ENCODE measurements around the gene GAK. TPM values are rescaled to one million over a fixed set of nuclear protein-coding genes. Genes with fewer than 3 reads are reported as not detected.
"Not testable (repeated sequence)": the region's sequence is repeated elsewhere in the genome, so short reads cannot be mapped to it uniquely, and the experiment has no call there.

GAK gene
- total RNA-seq, 1 experiment from 2014 or later, result 71.8 TPM

- DNase-seq (ENCODE audit: low spot score), result no peak
Observed at GRCh38 chr4:926538-926937, 5.6 kb downstream of the GAK start.

DNA sequence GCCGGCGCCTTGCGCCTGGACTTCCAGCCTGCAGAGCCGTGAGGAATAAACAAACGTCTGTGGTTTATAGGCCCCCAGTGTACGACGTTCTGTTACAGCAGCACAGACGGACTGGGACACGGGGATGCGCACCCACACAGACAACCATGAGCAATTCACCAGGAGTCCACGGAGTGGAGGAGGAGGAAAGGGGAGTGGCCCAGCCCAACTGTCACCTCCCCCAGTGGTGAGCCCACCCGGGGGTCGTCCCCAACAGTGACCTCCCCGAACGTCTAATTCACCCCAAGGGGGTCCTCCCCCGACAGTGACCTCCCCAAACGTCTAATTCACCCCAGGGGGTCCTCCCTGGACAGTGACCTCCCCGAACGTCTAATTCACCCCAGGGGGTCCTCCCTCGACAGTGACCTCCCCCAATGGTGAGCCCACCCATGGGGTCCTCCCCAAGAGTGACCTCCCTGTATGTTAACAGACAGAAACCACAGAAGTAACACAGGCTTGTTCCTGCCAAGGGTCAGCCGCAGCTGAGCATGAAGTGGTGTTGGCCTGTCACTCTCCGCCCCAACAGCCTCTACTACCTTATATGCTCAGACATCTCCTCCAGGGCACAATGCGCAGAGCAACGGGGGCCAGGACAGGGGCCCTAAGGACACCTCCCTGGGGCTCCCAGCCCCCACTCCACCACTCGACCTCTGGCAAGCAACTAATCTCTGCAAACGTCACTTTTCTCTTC, 6.2 kb downstream of the GAK start:
- DNase-seq (ENCODE audit: low spot score), result no peak

GRCh38 chr4:925171-925570, 6.9 kb downstream of the GAK start:
- DNase-seq (ENCODE audit: low spot score), result no peak

DNA sequence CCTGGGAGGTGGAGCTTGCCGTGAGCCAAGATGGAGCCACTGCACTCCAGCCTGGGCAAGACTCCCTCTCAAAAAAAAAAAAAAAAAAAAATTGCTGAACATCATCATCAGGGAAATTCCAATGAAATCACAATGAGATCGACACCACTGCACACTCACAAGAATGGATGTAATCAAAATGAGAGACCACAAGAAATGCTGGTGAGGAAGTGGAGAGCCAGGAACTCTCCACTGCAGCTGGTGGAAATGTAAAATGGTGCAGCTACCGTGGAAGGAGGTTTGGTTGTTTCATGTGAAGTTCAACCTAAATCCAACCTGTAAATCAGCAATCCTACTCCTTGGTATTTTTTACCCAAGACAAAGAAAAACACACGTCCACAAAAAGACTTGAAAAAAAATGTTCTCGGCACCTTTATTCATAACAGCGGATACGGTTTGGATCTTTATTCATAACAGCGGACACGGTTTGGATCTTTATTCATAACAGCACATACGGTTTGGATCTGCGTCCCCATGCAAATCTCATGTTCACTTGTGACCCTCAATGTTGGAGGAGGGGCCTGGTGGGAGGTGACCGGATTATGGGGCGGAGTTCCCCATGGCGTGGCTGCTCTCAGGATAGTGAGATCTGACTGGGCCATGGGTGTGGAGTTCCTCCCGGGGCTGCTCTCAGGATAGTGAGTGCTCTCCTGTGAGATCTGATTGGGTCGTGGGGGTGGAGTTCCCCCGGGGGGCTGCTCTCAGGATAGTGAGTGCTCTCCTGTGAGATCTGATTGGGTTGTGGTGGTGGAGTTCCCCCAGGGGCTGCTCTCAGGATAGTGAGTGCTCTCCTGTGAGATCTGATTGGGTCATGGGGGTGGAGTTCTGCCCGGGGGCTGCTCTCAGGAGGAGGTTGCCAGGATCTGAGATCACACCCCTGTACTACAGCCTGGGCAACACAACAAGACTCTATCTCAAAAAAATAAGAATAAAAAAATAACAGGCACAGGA, 7.7 kb downstream of the GAK start:
- DNase-seq (ENCODE audit: low spot score), result no peak

DNA sequence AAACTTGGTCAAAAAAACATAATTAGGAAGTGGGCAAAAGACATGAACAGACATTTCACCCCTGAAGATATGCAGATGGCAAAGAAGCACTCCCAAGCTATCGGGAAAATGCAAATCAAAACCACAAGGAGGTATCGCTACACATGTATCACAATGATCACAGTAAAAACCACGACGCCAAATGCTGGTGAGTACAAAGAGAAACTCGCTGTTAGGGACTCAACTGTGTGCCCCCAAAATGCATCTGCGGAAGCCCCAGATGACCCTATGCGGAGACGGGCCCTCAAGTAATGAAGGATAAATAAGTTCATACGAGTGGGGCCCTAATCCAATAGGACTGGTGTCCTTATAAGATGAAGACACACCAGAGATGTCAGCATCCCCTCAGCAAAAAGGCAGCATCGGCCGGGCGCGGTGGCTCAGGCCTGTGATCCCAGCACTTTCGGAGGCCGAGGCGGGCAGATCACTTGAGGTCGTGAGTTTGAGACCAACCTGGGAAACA, 10.2 kb downstream of the GAK start:
- DNase-seq (ENCODE audit: low spot score), result peak; percentile 9

GRCh38 chr4:919004-919680, 13.0 kb downstream of the GAK start:
- DNase-seq (ENCODE audit: low spot score), result not testable (repeated sequence)

- DNase-seq (ENCODE audit: low spot score), result not testable (repeated sequence)
Observed at GRCh38 chr4:918591-918990, 13.5 kb downstream of the GAK start.

DNA sequence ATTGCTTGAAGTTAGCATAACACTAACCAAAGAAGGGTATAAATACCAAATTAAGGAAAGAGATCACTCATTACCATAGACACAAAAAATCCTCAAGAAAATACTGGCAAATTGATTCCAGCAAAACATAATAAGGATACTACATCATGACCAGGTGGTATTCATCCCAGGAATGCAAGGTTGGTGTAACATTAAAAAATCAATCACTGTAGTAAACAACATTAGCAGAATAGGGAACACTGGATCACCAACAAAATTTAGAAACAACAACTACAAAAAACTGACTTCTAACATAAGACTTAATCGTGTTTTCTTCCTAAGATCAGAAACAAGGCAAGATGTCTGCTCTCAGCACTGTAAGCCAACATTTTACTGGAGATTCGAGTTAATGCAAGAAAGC, 14.1 kb downstream of the GAK start:
- no peak for DNase-seq (ENCODE audit: low spot score)

- no peak for DNase-seq (ENCODE audit: low spot score)
Observed at GRCh38 chr4:917466-917865, 14.7 kb downstream of the GAK start.

DNA sequence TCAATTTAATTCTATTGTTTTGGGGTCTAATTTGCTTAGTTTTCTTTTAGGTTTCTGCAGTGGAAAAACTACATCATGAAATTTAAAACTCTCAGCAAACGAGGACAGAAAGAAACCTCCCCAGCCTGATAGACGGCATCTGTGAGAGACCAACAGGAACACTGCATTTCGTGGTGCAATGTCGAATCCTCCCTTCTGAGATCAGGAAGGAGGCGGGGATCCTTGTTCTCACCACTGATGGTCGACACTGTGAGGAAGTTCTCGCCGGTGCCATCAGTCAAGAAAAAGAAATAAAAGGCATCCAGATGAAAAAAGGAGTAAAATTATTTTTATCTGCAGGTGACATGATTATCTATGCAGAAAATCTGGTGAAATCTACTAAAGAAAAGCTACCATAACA, 16.5 kb downstream of the GAK start:
- no peak for DNase-seq (ENCODE audit: low spot score)

- no peak for DNase-seq (ENCODE audit: low spot score)
Observed at GRCh38 chr4:915041-915474, 17.1 kb downstream of the GAK start.

- DNase-seq (ENCODE audit: low spot score), result no peak
Observed at GRCh38 chr4:914531-914930, 17.6 kb downstream of the GAK start.

- DNase-seq (ENCODE audit: low spot score), result no peak
Observed at GRCh38 chr4:913280-913618, 18.9 kb downstream of the GAK start.

DNA sequence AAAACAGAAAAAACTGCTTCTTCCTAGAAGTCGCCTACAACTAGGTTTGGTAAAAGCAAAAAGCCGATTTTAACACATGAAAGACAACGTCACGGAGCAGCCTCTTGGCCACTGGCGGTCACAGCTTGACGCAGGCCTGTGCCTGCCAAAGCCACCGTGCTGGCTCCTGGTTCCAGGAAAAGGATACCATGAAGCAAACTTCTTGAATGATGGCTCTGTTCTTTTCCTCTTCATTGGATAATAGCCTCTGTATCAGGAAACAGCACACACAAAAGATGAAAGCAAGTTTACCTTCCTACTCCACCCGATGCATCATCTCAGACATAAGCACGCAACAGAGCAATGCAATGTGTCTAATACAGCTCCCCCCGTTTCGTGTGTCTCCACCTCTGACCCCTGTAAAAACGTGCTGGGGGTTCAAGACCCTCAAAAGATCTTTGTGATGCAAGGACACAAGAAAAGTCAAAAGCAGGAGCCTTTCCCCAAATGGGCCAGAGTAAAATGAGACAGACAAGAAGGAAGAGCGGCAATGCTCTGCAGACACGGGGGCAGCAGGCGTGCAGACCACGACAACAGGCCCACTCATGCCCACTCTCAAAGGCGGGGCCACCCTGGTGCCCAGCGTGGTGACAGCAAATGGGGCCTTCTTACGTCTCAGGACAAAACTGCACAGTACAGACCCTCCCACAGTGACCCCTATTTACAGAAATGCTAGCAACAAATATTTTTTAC, 19.4 kb downstream of the GAK start:
- no peak for DNase-seq (ENCODE audit: low spot score)

- no peak for DNase-seq (ENCODE audit: low spot score)
Observed at GRCh38 chr4:911871-912490, 20.1 kb downstream of the GAK start.

- no peak for DNase-seq (ENCODE audit: low spot score)
Observed at GRCh38 chr4:911221-911751, 20.8 kb downstream of the GAK start.

DNA sequence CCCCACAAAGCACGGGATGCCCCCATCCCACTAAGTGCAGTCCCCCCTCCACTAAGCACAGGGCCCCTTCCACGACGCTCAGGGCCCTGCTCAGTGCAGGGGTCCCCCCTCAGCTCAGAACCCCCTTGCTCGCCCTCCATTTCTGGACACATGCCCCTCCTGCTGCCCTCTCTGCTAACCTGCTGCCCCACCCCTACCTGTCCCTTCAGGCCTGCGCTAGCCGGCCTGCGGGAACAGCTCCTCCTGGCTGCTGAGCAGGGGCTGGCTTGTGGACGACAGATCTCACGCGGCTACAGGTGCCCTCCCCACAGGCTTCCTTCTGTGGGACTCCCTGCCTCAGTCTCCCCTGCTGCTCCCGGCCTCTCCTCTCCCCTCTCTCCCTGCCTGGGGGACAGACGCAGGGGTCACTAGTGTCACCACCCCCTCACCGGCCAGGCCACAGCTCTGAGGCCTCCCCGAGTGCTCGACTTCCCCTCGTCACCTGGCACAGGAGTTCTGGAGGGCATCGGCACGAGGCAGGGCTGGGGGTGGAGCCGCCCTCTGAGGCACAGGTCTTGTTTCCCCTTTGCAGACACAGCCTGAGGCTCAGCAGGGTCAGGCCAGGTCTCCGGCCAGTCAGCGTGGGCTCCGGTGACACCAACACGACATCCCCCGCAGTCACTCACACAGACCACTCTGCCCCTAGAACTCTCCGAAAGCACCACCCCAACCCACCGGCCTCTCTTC, 21.6 kb downstream of the GAK start:
- no peak for DNase-seq (ENCODE audit: low spot score)

DNA sequence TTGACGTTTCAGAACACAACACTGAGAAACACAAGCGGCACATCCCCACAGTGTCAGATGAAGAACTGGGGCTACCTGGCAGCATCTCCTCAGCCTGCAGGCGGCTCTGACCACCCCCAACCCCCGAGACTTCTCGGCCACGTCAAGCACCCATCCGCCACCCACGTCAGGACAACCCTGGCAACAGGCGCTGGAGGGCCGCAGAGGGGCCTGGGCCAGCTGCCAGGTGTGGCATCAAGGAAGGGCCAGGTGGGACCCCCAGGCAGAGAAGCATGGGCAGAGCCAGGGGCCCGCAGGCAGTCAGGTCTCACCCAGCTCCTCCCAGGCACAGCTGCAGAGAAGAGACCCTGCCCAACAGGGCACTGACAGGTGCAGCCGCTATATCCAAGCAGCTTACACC, 22.3 kb downstream of the GAK start:
- DNase-seq (ENCODE audit: low spot score), result no peak

DNA sequence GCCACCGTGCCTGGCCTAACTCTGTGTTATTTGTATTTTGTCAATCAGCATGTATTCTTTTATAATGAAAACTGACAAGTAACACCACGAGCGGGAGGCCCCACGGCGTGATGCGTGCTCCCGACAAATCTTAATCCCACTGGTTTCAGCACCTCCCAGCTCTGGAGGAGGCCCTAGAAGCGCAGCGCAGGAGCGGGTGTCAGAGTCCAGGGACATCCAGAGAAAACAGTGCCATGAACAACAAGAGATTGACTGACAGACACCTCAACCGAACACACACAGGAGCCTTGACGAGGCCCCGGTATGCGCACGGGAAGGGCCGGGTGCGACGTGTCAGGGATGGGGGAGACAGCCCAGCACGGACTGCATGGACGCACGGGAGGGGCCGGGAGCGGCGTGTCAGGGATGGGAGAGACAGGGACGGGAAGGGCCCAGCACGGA, 23.0 kb downstream of the GAK start:
- DNase-seq (ENCODE audit: low spot score), result no peak
